ENCODE data around the gene SUCLG2.

Gene SUCLG2

GRCh38 chr3:67535006-67535405 is 119.4 kb downstream of the SUCLG2 start:
- H3K9me3 ChIP-seq (replicated peaks; ENCODE audit: insufficient read depth, low read length): no peaks in the 10 kb centered on the region
- H3K9ac ChIP-seq (ENCODE audit: low read length): no peak overlapping the region
- no peak overlapping the region for H3K27ac ChIP-seq (ENCODE audit: low read length)
- DNase-seq: no peak
- H3K36me3 ChIP-seq (replicated peaks; ENCODE audit: insufficient read depth, low read length): no peaks in the 10 kb centered on the region
- peaks cover 7% of the 10 kb centered on the region for H3K4me1 ChIP-seq (ENCODE audit: low read length)
- TF ChIP-seq EZH2 (optimal IDR thresholded peaks at IDR 0.05; ENCODE audit: low read depth, low read length) (no peak), EZH2phosphoT487 (IDR thresholded peaks at IDR 0.05; ENCODE audit: low read length) (no peak), CTCF (IDR thresholded peaks at IDR 0.05; ENCODE audit: low read length) (no peak)
- H3F3A ChIP-seq (ENCODE audit: insufficient read depth, low read length): no peaks in the 10 kb centered on the region
- no peak overlapping the region for H3K4me3 ChIP-seq (ENCODE audit: low read length)
- H3K4me2 ChIP-seq (ENCODE audit: low read depth, low read length): no peak overlapping the region
- H3K27me3 ChIP-seq (replicated peaks; ENCODE audit: insufficient read depth, low read length): no peaks in the 10 kb centered on the region
- no peaks in the 10 kb centered on the region for H3K9me2 ChIP-seq (replicated peaks; ENCODE audit: insufficient read depth, low read length)
- H2AFZ ChIP-seq (ENCODE audit: low read length): no peak overlapping the region
- H4K20me1 ChIP-seq (ENCODE audit: insufficient read depth, low read length): no peaks in the 10 kb centered on the region
- H3K79me2 ChIP-seq (ENCODE audit: low read length): 0 out of 2 replicates have a peak, but pooled peaks cover 8% of the 10 kb centered on the region

GRCh38 chr3:67534594-67534993 is 119.8 kb downstream of the SUCLG2 start:
- no peaks in the 10 kb centered on the region for H3K36me3 ChIP-seq (replicated peaks; ENCODE audit: insufficient read depth, low read length)
- H3K79me2 ChIP-seq (ENCODE audit: low read length): 0 out of 2 replicates have a peak, but pooled peaks cover 8% of the 10 kb centered on the region
- no peak for TF ChIP-seq EZH2phosphoT487 (IDR thresholded peaks at IDR 0.05; ENCODE audit: low read length)
- TF ChIP-seq EZH2 (optimal IDR thresholded peaks at IDR 0.05; ENCODE audit: low read depth, low read length): no peak
- no peak for TF ChIP-seq CTCF (IDR thresholded peaks at IDR 0.05; ENCODE audit: low read length)
- H3K4me2 ChIP-seq (ENCODE audit: low read depth, low read length): no peak overlapping the region
- no peak overlapping the region for H3K4me3 ChIP-seq (ENCODE audit: low read length)
- H3K27me3 ChIP-seq (replicated peaks; ENCODE audit: insufficient read depth, low read length): no peaks in the 10 kb centered on the region
- peaks cover 7% of the 10 kb centered on the region for H3K4me1 ChIP-seq (ENCODE audit: low read length)
- H3K27ac ChIP-seq (ENCODE audit: low read length): no peak overlapping the region
- no peaks in the 10 kb centered on the region for H3F3A ChIP-seq (ENCODE audit: insufficient read depth, low read length)
- no peaks in the 10 kb centered on the region for H4K20me1 ChIP-seq (ENCODE audit: insufficient read depth, low read length)
- DNase-seq: no peak
- no peaks in the 10 kb centered on the region for H3K9me2 ChIP-seq (replicated peaks; ENCODE audit: insufficient read depth, low read length)
- H2AFZ ChIP-seq (ENCODE audit: low read length): no peak overlapping the region
- H3K9ac ChIP-seq (ENCODE audit: low read length): no peak overlapping the region
- H3K9me3 ChIP-seq (replicated peaks; ENCODE audit: insufficient read depth, low read length): no peaks in the 10 kb centered on the region

- H2AFZ ChIP-seq (ENCODE audit: low read length): no peak overlapping the region
- no peak overlapping the region for H3K27ac ChIP-seq (ENCODE audit: low read length)
- H3K4me2 ChIP-seq (ENCODE audit: low read depth, low read length): no peak overlapping the region
- H3K9me2 ChIP-seq (replicated peaks; ENCODE audit: insufficient read depth, low read length): no peaks in the 10 kb centered on the region
- no peaks in the 10 kb centered on the region for H3F3A ChIP-seq (ENCODE audit: insufficient read depth, low read length)
- H3K4me1 ChIP-seq (ENCODE audit: low read length): peaks cover 7% of the 10 kb centered on the region
- no peaks in the 10 kb centered on the region for H3K36me3 ChIP-seq (replicated peaks; ENCODE audit: insufficient read depth, low read length)
- DNase-seq: no peak
- TF ChIP-seq CTCF (IDR thresholded peaks at IDR 0.05; ENCODE audit: low read length) (no peak), EZH2 (optimal IDR thresholded peaks at IDR 0.05; ENCODE audit: low read depth, low read length) (no peak)
- H4K20me1 ChIP-seq (ENCODE audit: insufficient read depth, low read length): no peaks in the 10 kb centered on the region
- no peak overlapping the region for H3K4me3 ChIP-seq (ENCODE audit: low read length)
- H3K27me3 ChIP-seq (replicated peaks; ENCODE audit: insufficient read depth, low read length): no peaks in the 10 kb centered on the region
- H3K79me2 ChIP-seq (ENCODE audit: low read length): 0 out of 2 replicates have a peak, but pooled peaks cover 8% of the 10 kb centered on the region
- no peaks in the 10 kb centered on the region for H3K9me3 ChIP-seq (replicated peaks; ENCODE audit: insufficient read depth, low read length)
- no peak overlapping the region for H3K9ac ChIP-seq (ENCODE audit: low read length)
Measured at GRCh38 chr3:67531181-67532101, 123.0 kb downstream of the SUCLG2 start.

All from MM.1S (cell line).